Measurements from ENCODE around the gene LRP1B.

LRP1B gene

DNA sequence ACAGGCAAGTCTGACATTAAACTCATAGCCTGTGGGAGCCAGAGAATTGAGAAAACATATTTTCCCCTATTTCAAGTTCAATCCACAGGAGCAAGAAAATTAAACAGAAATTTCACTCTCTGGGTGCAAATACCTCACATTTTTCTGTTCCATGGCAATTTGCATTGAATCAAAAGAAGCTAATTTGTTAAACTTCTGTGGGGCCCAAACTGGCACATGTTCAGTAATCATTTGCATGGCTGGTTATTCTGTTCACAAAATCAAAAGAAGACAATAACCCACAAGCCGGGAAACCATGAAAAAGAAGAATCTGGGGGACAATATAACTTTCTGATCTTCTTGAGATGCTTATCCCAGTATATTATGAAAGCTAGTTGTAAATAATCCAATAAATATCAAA, 363.1 kb downstream of the LRP1B start:
- peaks cover 17% of the 10 kb centered on the region; the same call in 1 of the 2 replicates for H3K4me1 ChIP-seq
- H3K27me3 ChIP-seq (ENCODE audit: low read depth), result no peaks in the 10 kb centered on the region
- in situ Hi-C loops (cut with MboI; ENCODE audit: low sequenced_read_pairs), result no loop called here
- no peaks in the 10 kb centered on the region for H3K9me3 ChIP-seq
- H3K4me3 ChIP-seq, result no peak overlapping the region
- no peaks in the 10 kb centered on the region for H3K36me3 ChIP-seq (replicated peaks)
- no peak for DNase-seq (ENCODE audit: low spot score in 2 of 2)

DNA sequence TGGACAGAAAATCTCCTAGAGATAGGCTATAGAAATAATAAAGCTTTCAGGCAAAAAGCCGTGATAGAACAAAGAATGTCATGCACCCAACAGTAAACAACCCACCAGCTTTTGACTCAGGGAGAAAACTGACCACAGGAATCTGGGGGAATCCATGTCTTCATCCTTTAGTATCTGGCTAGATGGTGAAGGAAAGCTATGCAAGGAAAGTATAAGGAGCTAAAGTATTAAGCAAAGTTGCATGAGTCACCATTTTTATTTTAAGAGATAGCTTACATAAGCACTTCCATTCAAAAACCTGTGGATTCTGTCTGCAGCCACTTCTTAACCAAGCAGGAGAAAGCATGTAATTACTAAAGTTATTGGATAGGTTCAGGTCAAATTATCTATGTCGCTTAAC, 363.8 kb downstream of the LRP1B start:
- Histone ChIP-seq H3K4me3 (no peak overlapping the region), H3K9me3 (no peaks in the 10 kb centered on the region), H3K4me1 (peaks cover 17% of the 10 kb centered on the region; the same call in 1 of the 2 replicates), H3K36me3 (replicated peaks) (no peaks in the 10 kb centered on the region), H3K27me3 (ENCODE audit: low read depth) (no peaks in the 10 kb centered on the region)
- DNase-seq (ENCODE audit: low spot score in 2 of 2), result no peak
- in situ Hi-C loops (cut with MboI; ENCODE audit: low sequenced_read_pairs), result no loop called here

- in situ Hi-C loops (cut with MboI; ENCODE audit: low sequenced_read_pairs), result no loop called here
- Histone ChIP-seq H3K36me3 (replicated peaks) (no peaks in the 10 kb centered on the region), H3K4me3 (no peak overlapping the region), H3K9me3 (no peaks in the 10 kb centered on the region), H3K27me3 (ENCODE audit: low read depth) (no peaks in the 10 kb centered on the region), H3K4me1 (peaks cover 17% of the 10 kb centered on the region; the same call in 1 of the 2 replicates)
- no peak for DNase-seq (ENCODE audit: low spot score in 2 of 2)
Observed at GRCh38 chr2:141766225-141766624, 364.6 kb downstream of the LRP1B start.

- Histone ChIP-seq H3K36me3 (replicated peaks) (no peaks in the 10 kb centered on the region), H3K9me3 (no peaks in the 10 kb centered on the region), H3K4me3 (no peak overlapping the region), H3K4me1 (no peaks in the 10 kb centered on the region), H3K27me3 (ENCODE audit: low read depth) (no peaks in the 10 kb centered on the region)
- no peak for DNase-seq (ENCODE audit: low spot score in 2 of 2)
- in situ Hi-C loops (cut with MboI; ENCODE audit: low sequenced_read_pairs), result no loop called here
Observed at GRCh38 chr2:141748616-141749015, 382.2 kb downstream of the LRP1B start.

- in situ Hi-C loops (cut with MboI; ENCODE audit: low sequenced_read_pairs), result no loop called here
- Histone ChIP-seq H3K27me3 (ENCODE audit: low read depth) (no peaks in the 10 kb centered on the region), H3K4me3 (no peak overlapping the region), H3K9me3 (no peaks in the 10 kb centered on the region), H3K36me3 (replicated peaks) (no peaks in the 10 kb centered on the region), H3K4me1 (no peaks in the 10 kb centered on the region)
- no peak for DNase-seq (ENCODE audit: low spot score in 2 of 2)
Observed at GRCh38 chr2:141741652-141742051, 389.2 kb downstream of the LRP1B start.

- DNase-seq (ENCODE audit: low spot score in 2 of 2), result no peak
- no peaks in the 10 kb centered on the region for H3K27me3 ChIP-seq (ENCODE audit: low read depth)
- in situ Hi-C loops (cut with MboI; ENCODE audit: low sequenced_read_pairs), result no loop called here
- H3K4me1 ChIP-seq, result no peaks in the 10 kb centered on the region
- no peaks in the 10 kb centered on the region for H3K9me3 ChIP-seq
- no peaks in the 10 kb centered on the region for H3K36me3 ChIP-seq (replicated peaks)
- H3K4me3 ChIP-seq, result no peak overlapping the region
Observed at GRCh38 chr2:141737492-141738255, 393.1 kb downstream of the LRP1B start.

DNA sequence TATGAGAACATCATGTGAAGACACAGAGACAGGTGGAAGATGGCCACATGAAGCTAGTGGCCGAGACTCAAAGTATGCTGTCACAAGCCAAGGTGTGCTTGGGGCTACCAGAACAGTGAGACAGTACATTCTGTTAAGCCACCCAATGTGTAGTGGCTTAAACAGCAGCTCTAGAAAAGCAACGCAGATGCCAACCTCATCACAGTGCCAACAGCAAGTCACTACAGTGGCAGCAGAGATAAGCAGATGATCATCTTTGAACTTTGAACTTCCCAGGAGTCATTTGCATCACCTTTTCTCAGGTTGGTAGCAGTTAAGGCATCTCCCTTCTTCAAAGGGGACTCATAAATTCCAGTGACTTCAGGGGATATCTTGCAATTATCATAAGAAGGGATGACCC, 394.4 kb downstream of the LRP1B start:
- no peak for DNase-seq (ENCODE audit: low spot score in 2 of 2)
- no peak overlapping the region for H3K4me3 ChIP-seq
- H3K36me3 ChIP-seq (replicated peaks), result no peaks in the 10 kb centered on the region
- in situ Hi-C loops (cut with MboI; ENCODE audit: low sequenced_read_pairs), result no loop called here
- no peaks in the 10 kb centered on the region for H3K27me3 ChIP-seq (ENCODE audit: low read depth)
- no peaks in the 10 kb centered on the region for H3K4me1 ChIP-seq
- H3K9me3 ChIP-seq, result no peaks in the 10 kb centered on the region

DNA sequence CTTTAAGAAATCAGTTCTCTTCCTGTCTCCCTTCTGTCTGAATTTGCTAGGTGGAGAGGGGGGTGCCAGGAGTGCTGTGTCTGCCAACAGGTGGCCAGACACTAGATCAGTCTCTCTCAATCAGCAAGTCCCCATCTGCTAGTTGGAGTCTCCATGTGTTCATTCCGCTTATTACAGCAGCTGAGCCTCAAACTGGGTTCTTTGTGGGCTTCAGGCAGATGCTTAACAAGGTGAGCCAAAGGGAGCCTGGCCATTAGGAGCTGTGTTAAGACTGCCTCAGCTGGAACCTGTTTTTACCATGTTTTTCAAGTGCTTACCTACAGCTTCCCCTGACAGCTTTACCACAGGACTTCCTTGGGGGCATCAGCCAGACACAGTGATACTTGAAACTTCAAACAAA, 401.9 kb downstream of the LRP1B start:
- in situ Hi-C loops (cut with MboI; ENCODE audit: low sequenced_read_pairs), result no loop called here
- H3K27me3 ChIP-seq (ENCODE audit: low read depth), result no peaks in the 10 kb centered on the region
- no peak for DNase-seq (ENCODE audit: low spot score in 2 of 2)

GRCh38 chr2:141728142-141728541, 402.7 kb downstream of the LRP1B start:
- Histone ChIP-seq H3K9me3 (no peaks in the 10 kb centered on the region), H3K4me3 (no peak overlapping the region), H3K27me3 (ENCODE audit: low read depth) (no peaks in the 10 kb centered on the region), H3K4me1 (no peaks in the 10 kb centered on the region), H3K36me3 (replicated peaks) (no peaks in the 10 kb centered on the region)
- no peak for DNase-seq (ENCODE audit: low spot score in 2 of 2)
- in situ Hi-C loops (cut with MboI; ENCODE audit: low sequenced_read_pairs), result no loop called here

More for the DNA sequence above, 401.9 kb downstream of the LRP1B start:
- Histone ChIP-seq H3K36me3 (replicated peaks) (no peaks in the 10 kb centered on the region), H3K4me3 (no peak overlapping the region), H3K4me1 (no peaks in the 10 kb centered on the region), H3K9me3 (no peaks in the 10 kb centered on the region)

- no peaks in the 10 kb centered on the region for H3K4me1 ChIP-seq
- DNase-seq (ENCODE audit: low spot score in 2 of 2), result no peak
- no peaks in the 10 kb centered on the region for H3K36me3 ChIP-seq (replicated peaks)
- no peaks in the 10 kb centered on the region for H3K27me3 ChIP-seq (ENCODE audit: low read depth)
- no peak overlapping the region for H3K4me3 ChIP-seq
- in situ Hi-C loops (cut with MboI; ENCODE audit: low sequenced_read_pairs), result no loop called here
- H3K9me3 ChIP-seq, result no peaks in the 10 kb centered on the region
Observed at GRCh38 chr2:141724426-141724825, 406.4 kb downstream of the LRP1B start.

GRCh38 chr2:141723814-141724213, 407.0 kb downstream of the LRP1B start:
- Histone ChIP-seq H3K4me1 (no peaks in the 10 kb centered on the region), H3K27me3 (ENCODE audit: low read depth) (no peaks in the 10 kb centered on the region), H3K4me3 (no peak overlapping the region), H3K9me3 (no peaks in the 10 kb centered on the region), H3K36me3 (replicated peaks) (no peaks in the 10 kb centered on the region)
- DNase-seq (ENCODE audit: low spot score in 2 of 2), result no peak
- in situ Hi-C loops (cut with MboI; ENCODE audit: low sequenced_read_pairs), result no loop called here

DNA sequence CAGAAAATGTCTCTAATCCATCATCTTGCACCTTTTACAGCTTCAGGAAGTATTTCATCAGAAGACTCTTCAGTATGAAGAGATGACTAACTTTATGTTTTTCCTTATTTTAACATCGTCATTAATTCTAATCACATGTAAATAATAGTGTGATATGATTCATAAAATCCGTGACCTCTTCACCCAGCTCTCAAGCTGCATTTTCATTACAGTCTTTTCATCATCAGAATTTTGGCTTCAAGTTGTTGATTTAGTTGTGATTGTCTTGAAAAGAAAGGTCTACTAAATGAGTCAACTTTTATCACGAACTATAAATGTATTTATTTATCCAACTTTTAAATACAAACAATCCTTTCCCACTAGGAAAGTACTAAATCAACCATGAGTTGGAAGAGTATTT, 410.3 kb downstream of the LRP1B start:
- in situ Hi-C loops (cut with MboI; ENCODE audit: low sequenced_read_pairs), result no loop called here
- Histone ChIP-seq H3K9me3 (no peaks in the 10 kb centered on the region), H3K27me3 (ENCODE audit: low read depth) (no peaks in the 10 kb centered on the region), H3K4me1 (no peaks in the 10 kb centered on the region), H3K36me3 (replicated peaks) (no peaks in the 10 kb centered on the region), H3K4me3 (no peak overlapping the region)
- no peak for DNase-seq (ENCODE audit: low spot score in 2 of 2)

DNA sequence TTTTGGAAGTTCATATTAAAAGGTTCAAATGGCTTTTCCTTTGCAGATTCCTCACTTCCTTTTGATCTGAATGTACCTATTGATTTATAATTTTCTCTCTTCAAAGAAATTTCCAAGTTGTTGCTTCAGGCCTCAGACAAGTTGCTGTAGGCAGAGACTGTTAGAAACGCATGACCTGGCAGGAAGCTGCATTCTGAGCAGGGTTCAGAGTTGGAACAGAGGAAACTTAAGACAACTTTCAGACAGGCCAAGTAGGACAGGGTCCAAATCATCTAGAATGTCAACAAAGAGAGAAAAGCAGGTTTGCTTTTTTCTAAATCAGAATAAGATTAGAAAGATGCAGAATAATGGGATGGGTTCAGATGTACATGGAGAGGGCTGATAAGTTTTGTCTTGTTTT, 416.3 kb downstream of the LRP1B start:
- no peaks in the 10 kb centered on the region for H3K4me1 ChIP-seq
- no peaks in the 10 kb centered on the region for H3K36me3 ChIP-seq (replicated peaks)
- DNase-seq (ENCODE audit: low spot score in 2 of 2), result no peak
- in situ Hi-C loops (cut with MboI; ENCODE audit: low sequenced_read_pairs), result no loop called here
- H3K27me3 ChIP-seq (ENCODE audit: low read depth), result no peaks in the 10 kb centered on the region
- H3K9me3 ChIP-seq, result no peaks in the 10 kb centered on the region
- no peak overlapping the region for H3K4me3 ChIP-seq

GRCh38 chr2:141711627-141712026, 419.2 kb downstream of the LRP1B start:
- no peak overlapping the region for H3K4me3 ChIP-seq
- no peaks in the 10 kb centered on the region for H3K4me1 ChIP-seq
- H3K9me3 ChIP-seq, result no peaks in the 10 kb centered on the region
- in situ Hi-C loops (cut with MboI; ENCODE audit: low sequenced_read_pairs), result no loop called here
- DNase-seq (ENCODE audit: low spot score in 2 of 2), result no peak
- no peaks in the 10 kb centered on the region for H3K36me3 ChIP-seq (replicated peaks)
- no peaks in the 10 kb centered on the region for H3K27me3 ChIP-seq (ENCODE audit: low read depth)

All from HAP-1 (cell line).